Activated CD4-positive, alpha-beta T cell treated with anti-CD3 and anti-CD28 coated beads for 1 hour (primary cell): Measurements from ENCODE around the gene TSHZ2.
A peak's percentile ranks its signal among the peaks of the same experiment; 100 is the strongest.
"Not testable (repeated sequence)": the region's sequence is repeated elsewhere in the genome, so short reads cannot be mapped to it uniquely, and the experiment has no call there.

Experiments
- DNase-seq: peaks from one replicate; pipeline ENCODE4 v3.0.0-alpha.2; 2020

The TSHZ2 gene

DNA sequence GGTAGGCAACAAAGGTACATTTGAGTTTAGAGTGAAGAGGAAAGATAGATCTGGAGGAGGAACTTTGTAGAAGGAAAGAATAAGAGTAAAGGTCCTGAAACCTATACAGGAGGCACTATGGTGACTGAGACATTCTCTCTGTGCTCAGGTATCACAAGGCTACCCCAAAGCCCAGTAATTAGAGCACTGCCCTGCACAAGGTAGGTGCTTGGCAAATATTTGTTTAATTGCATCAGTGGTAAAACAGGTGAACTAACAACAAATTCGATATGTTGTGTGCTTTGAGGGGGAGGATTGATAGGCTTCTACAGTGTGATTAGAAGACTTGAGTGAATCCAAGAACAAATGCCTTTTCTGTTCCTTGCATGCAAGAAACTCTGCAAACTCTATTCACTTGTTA lies 6.8 kb upstream of the TSHZ2 start:
- no peak for DNase-seq

GRCh38 chr20:52965819-52966218 lies 6.3 kb upstream of the TSHZ2 start:
- no peak for DNase-seq

GRCh38 chr20:52966543-52966942 lies 5.6 kb upstream of the TSHZ2 start:
- not testable (repeated sequence) for DNase-seq

- DNase-seq: no peak
These were observed 514 bp upstream of the TSHZ2 start for GRCh38 chr20:52971498-52972189.

DNA sequence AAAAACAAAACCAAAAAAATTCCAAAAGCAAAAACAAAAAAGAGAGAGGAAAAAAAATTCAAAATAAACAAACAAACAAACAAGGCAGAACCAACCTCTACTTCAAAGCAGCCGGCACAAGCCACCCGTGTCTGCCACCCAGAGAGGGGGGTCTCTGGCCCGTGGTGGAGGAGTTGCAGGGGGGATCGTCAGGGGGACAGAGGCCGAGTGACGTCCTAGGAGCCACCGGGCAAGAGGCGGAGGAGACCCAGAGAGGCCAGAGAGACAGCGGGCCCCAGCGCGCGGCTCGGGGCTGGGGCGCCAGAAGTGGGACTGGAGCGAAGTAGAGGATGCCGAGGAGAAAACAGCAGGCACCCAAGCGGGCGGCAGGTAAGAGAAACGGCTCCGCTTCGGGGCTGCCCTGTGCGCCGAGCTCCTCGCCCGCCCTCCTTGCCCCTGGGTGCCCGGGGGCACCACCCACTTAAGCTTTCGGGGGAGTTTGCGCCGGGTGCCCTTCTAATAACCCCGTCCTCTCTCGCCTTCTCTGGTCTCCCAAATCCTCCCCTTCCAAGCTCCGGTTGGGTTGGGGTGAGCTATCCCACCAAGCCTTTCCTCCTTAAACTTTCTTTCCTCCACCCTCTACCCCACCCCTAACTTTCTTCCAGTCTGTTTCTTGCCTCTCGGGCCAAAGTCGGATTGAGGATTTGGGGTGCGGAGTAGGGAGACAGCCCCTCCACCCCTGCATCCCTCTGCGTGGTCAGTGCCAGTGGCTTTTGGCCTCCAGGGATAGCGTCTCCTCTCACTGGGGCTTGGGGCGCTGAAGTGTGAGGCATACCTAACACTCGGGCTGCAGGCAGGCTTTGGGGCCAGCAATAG lies 1.0 kb downstream of the TSHZ2 start:
- DNase-seq: peak; percentile 36

- DNase-seq: no peak
These were observed 2.0 kb downstream of the TSHZ2 start for GRCh38 chr20:52974179-52974594.

- no peak for DNase-seq
These were observed 3.0 kb downstream of the TSHZ2 start for GRCh38 chr20:52975029-52975732.

DNA sequence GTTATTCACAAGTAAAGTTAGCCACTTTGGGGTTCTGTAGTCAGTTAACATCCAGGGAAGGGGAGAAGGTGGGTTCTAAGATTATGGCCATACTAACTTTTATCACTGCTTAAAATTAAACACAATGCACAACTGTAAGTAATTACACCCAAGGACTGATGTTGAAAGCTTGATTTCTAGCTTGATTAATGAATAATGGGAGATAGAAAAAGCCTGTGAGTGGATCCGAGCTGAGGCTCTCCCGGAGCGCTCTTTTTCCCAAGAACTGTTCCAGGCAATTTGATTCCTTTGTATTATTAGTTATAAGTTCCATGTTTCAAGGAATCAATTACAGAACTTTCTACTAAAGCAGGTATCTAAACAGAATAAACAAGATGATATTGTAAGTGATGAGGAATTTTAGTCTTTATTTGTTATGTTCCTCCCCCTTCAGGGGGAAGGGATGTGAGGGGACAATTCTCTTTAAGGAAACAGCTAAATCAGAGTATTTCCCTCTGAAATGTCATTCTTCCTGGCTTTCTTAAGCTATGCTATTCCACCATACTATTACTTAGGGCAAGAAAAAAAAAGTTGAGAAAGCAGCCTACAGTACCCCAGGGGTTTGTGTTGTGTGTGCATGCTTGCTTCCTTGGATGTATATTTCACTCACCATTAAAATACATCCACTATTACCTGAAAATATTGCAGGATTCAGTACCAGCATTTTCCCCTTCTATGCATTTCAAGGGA lies 3.8 kb downstream of the TSHZ2 start:
- no peak for DNase-seq

DNA sequence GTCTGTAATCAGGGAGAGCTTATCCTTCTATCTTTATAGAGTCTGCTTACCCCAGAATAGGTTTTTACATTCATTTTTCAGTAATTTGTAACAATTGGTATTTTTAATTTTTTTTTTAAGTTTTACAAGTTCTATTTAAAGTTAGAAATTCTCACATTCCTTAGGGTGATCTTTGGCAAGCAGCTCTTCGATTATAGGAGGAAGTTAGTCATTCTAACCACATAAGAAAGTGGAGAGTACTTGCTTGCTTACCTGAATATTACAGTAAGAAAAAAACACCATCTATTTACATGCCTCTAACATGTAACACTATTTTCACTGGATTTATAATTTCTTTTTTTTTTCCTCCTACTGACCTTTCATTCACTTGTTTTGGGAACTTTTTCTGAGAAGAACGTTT lies 6.7 kb downstream of the TSHZ2 start:
- no peak for DNase-seq

DNA sequence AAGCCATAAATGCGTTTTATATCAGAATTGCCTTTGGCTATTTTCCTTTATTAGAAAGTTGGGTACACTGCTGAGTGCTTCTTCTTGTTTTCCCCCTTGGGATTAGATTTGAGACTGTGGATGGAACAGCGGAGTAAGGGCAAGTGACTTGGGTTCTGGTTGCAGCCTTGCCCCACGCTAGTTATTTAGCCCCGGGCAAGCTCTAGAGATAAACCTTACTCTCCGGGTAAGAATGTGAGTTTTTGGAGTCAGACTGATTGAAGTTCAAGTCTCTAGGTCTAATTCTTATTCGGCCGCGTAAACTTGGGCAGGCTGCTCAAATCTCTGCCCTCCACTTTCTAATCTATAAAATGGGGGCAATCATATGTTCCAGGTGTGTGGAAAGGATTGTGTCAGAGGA lies 8.9 kb downstream of the TSHZ2 start:
- DNase-seq: no peak

GRCh38 chr20:52983726-52984450 lies 11.7 kb downstream of the TSHZ2 start:
- no peak for DNase-seq

- no peak for DNase-seq
These were observed 12.3 kb downstream of the TSHZ2 start for GRCh38 chr20:52984451-52984810.

GRCh38 chr20:52985687-52986086 lies 13.5 kb downstream of the TSHZ2 start:
- no peak for DNase-seq

- no peak for DNase-seq
These were observed 15.1 kb downstream of the TSHZ2 start for GRCh38 chr20:52987295-52987694.

GRCh38 chr20:52991830-52992229 lies 19.7 kb downstream of the TSHZ2 start:
- no peak for DNase-seq

DNA sequence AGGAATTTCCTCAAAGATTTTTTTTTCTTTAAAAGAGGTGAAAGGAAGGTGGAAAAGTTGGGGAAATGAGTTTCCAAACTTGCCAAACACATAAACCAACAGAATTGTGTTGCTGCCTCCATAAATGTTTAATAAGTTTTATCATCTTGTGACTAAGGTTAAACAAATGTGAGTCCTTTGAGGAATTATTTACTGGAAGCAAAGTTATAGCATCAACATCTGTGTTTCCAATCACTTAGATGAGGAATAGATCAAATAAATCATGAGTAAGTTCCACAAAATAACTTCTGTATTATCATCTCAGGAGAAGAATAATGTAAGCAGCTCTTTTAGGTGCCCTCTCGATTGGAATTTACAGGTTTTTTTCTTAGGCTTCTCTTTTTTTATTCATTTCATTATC lies 20.5 kb downstream of the TSHZ2 start:
- no peak for DNase-seq

DNA sequence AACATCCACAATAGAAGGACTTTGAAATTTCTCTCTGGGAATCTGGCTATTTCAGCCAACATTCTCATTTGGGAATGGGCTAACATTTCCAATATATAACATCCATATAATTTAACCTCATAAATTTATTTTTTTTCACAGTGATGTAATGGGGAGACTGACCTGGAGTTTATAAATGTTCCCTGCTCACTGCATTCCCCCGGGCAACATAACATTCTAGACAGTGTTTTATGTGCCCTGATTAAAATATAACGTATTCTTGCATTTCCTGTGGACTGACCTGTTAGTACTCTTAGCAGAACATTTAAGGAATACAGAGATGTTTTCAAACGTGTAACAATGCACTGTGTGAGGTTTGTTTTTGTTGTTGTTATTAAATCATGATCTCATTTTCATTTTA lies 20.9 kb downstream of the TSHZ2 start:
- no peak for DNase-seq

DNA sequence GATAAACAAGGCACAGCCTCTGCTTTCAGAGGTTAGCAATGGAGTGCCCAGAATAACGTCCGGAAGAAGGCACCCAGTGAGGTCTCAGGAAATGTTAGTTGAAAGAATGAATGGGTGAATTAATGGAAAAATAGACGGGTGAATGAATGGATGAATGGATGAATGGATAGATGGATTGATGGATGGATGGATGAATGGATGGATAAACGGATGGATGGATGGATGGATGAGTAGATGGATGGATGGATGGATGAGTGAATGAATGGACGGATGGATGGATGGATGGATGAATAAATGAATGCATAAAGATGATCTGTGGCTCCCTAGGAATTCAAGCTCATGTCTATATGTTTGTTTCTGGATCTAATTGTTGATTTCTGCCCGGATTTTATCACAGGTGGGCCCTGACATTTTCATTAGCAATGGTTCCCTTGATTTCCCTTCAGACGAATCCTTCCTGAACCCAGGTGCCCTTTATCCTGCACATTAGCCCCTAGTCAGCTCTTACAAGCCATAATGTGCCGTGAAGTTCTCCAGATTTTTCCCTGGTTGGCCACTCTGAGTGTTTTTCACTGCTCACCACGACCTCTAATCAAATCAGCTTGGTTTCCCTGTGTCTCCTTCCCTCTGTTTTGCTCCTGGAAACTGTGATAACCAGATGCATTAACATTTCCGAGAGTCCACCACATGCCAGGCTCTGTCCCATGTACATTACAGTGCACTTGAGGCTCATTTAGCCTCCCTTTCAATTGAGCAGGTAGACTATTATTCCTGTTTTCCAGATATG lies 22.2 kb downstream of the TSHZ2 start:
- no peak for DNase-seq

DNA sequence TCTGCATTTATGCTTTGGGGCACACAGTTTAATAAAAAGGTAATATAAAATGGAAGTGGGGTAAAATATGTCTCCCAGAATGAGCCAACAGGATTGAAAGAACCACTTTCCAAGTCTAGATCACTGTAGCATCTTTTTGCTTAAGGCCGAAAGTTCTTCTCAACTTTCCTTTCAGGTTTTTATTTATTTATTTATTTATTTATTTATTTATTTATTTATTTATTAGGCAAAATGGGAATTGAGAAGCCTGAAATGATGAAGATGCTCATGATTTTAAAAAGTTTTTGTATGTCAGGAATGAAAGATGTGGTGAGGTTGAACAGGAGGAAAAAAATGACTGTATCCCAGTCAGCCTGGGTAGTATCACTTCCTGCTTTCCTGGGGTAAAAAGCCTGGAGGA lies 24.0 kb downstream of the TSHZ2 start:
- DNase-seq: no peak

DNA sequence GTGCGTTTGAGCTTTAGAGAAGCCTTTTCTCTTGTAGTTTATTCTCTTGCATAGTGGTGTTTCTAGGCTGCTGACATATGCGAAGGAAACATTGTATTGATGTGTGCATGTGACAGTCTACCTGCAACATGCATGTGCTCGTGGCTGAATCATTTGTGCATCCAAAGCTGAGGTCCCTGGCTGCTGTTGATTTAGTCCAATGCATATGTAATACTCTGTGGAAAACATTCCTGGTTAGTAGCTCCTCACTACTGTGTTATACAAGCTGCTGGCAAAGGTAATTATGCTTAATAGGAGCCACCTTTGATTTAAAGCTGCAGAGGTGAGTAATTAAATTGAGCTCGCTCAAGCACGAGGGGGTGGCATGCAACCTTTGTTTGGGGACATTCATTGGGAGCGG lies 24.5 kb downstream of the TSHZ2 start:
- no peak for DNase-seq

DNA sequence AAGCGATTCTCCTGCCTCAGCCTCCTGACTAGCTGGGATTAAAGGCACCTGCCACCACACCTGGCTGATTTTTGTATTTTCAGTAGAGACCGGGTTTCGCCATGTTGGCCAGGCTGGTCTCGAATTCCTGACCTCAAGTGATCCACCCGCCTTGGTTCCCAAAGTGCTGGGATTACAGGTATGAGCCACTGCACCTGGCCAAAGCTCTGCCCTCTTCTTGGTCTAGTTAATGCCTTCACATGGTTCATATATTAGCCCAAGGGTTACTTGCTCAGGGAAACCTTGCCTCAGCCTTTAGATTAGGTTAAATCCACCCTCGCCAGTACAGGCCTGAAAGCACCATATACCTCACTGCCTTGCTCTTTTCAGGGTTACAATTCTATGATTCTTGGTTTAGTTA lies 26.1 kb downstream of the TSHZ2 start:
- DNase-seq: no peak

DNA sequence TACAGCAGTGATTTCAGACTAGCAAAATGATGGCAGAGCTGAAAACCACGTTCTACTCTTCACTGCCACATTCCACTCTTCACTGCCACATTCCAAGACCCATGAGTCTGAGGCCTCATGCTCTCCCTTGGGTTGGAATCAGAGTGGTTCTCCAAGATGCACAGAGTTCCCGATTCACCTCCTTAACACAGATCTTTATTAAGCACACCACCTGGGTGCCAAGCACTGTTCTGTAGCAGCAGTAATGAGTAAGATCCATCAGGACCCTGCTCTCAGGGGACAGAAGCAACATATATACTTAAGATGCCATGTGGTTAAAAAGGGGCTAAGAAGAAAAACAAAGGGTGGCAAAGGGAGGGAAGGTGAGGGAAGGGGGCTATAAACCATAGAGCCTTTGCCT lies 26.9 kb downstream of the TSHZ2 start:
- no peak for DNase-seq
